DND-41 (cell line): ENCODE data around the gene STK16.

Experiments
- EZH2 ChIP-seq: IDR thresholded peaks from 3 replicates; pipeline ENCODE4 v1.6.1; 2012; ENCODE audit warnings: borderline replicate concordance, low read depth, mild to moderate bottlenecking, moderate library complexity, low read length, inconsistent platforms; ENCODE audit not compliant: severe bottlenecking
- TF ChIP-seq, protein P1 (sequence below): IDR thresholded peaks from 2 replicates; pipeline ENCODE4 v1.5.1; 2012; ENCODE audit warnings: borderline replicate concordance, low read length, moderate library complexity, mild to moderate bottlenecking; ENCODE audit not compliant: poor library complexity, severe bottlenecking; ENCODE audit errors: extremely low read depth

DNA sequence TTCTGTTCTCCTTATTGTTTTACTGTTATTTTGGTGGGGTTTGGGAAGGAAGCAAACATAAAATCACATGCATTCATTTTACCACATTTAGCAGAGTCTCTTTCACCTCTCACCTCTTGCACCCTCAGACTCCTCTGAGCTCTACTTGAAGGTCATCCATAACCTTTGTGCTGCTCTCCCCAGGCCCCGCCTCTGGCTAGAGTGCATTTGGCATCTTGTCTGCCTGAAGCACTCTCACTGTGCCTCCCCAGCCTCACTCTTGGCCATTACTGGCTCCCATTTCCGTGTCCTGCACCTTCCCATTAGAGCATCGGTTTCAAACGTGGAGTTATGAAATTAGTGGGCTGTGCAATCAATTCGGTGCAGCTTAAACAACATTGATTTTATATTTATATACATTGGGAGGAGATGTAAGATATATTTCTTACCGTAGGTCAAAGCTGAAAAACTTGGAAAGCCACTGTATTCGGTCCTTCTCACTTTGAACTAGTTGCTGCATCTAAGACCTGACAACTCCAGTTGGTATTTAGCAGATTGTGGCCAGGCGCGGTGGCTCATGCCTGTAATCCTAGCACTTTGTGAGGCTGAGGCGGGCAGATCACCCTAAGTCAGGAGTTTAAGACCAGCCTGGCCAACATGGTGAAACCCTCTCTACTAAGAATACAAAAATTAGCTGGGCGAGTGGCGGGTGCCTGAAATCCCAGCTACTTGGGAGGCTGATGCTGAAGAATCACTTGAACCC lies 45.6 kb upstream of the STK16 start:
- TF ChIP-seq, protein P1, sequence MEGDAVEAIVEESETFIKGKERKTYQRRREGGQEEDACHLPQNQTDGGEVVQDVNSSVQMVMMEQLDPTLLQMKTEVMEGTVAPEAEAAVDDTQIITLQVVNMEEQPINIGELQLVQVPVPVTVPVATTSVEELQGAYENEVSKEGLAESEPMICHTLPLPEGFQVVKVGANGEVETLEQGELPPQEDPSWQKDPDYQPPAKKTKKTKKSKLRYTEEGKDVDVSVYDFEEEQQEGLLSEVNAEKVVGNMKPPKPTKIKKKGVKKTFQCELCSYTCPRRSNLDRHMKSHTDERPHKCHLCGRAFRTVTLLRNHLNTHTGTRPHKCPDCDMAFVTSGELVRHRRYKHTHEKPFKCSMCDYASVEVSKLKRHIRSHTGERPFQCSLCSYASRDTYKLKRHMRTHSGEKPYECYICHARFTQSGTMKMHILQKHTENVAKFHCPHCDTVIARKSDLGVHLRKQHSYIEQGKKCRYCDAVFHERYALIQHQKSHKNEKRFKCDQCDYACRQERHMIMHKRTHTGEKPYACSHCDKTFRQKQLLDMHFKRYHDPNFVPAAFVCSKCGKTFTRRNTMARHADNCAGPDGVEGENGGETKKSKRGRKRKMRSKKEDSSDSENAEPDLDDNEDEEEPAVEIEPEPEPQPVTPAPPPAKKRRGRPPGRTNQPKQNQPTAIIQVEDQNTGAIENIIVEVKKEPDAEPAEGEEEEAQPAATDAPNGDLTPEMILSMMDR = no peak
- no peak for TF ChIP-seq EZH2
